DMS153 (cell line): ENCODE data around the gene LTN1.
"Not testable (repeated sequence)": the region's sequence is repeated elsewhere in the genome, so short reads cannot be mapped to it uniquely, and the experiment has no call there.

Source experiments
- DNase-seq: peaks from one replicate; lab custom pipeline; 2025; lab: John Stamatoyannopoulos, UW

LTN1 gene

DNA sequence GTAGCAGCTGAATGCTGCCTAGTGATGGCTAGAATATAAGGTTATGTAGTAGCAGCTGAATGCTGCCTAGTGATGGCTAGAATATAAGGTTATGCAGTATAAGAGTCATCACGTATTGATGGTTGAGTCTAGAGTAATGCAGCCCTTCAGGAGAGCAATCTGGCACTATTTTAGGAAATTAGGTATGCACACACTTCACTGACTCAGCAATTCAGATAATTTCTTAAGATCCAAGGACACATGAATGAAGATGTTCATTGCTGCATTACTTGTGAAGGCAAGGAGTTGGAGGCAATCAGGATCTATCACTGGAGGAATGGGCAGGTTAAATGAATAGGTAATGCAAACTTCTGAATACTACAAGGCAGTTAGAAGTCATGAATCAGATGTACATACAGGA, 13.6 kb downstream of the LTN1 start:
- no peak for DNase-seq

GRCh38 chr21:28975397-28975796, 17.3 kb downstream of the LTN1 start:
- no peak for DNase-seq

GRCh38 chr21:28974531-28975227, 18.0 kb downstream of the LTN1 start:
- DNase-seq, result no peak

GRCh38 chr21:28972398-28972797, 20.3 kb downstream of the LTN1 start:
- no peak for DNase-seq

DNA sequence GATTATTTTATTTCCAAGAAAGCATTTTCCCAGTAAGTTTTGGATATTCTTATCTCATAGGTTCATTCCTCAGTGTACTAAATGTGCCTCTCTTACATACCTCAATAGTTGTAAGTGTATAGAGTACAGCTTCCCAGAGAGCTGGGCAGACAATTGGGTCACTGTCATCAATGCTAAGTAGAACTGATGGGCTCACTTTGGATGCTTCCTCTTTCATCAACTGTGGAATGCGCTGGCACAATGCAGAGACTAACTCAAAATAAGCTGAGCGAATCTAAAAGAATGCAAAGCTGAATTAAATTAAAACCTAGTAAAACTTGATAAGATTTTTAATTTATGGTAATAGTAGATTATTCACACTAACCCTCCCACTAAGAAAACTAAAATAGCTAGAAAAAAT, 21.5 kb downstream of the LTN1 start:
- no peak for DNase-seq

DNA sequence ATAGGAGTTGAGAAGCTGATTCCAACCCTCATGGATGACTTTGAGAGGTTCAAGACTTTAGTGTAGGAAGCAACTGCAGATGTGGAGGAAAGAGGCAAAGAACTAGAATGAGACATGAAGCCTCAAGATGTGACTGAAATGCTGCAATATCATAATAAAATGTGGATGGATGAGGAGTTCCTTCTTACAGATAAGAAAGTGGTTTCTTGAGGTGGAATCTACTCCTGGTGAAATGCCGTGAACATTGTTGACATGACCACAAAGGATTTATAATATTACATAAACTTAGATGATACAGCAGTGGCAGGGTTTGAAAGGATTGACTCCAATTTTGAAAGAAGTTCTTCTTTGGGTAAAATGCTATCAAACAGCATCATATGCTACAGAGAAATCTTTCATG, 28.8 kb downstream of the LTN1 start:
- no peak for DNase-seq

DNA sequence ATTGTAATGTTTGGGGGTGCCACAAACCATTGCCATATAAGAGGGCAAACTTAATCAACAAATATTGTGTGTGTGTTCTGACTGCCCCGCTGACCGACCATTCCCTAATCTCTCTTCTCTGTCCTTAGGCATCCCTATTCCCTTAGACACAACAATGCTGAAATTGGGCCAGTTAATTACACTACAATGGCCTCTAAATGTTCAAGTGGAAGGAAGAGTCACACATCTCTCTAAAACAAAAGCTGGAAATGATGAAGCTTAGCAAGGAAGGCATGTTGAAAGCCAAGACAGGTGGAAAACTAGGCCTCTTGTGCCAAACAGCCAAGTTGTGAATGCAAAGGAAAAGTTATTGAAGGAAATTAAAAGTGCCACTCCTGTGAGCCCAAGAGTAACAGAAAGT, 30.2 kb downstream of the LTN1 start:
- DNase-seq, result no peak

GRCh38 chr21:28961927-28962326, 30.8 kb downstream of the LTN1 start:
- no peak for DNase-seq

DNA sequence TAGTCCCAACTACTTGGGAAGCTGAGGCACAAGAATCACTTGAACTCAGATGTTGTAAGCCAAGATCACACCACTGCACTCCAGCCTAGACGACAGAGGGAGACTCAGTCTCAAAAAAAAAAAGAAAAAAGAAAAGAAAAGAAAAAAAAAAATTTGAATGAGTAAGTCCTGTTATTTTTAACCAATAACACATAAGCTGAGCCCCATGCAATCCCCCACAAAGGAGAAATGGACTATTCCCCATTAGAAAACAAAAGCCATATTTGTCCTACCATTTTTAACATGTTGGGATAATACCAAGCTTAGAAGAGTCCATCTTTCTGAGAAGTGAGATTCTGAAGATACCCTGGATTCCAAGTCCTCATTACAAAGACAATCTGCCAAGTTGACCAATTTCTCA, 32.4 kb downstream of the LTN1 start:
- no peak for DNase-seq

DNA sequence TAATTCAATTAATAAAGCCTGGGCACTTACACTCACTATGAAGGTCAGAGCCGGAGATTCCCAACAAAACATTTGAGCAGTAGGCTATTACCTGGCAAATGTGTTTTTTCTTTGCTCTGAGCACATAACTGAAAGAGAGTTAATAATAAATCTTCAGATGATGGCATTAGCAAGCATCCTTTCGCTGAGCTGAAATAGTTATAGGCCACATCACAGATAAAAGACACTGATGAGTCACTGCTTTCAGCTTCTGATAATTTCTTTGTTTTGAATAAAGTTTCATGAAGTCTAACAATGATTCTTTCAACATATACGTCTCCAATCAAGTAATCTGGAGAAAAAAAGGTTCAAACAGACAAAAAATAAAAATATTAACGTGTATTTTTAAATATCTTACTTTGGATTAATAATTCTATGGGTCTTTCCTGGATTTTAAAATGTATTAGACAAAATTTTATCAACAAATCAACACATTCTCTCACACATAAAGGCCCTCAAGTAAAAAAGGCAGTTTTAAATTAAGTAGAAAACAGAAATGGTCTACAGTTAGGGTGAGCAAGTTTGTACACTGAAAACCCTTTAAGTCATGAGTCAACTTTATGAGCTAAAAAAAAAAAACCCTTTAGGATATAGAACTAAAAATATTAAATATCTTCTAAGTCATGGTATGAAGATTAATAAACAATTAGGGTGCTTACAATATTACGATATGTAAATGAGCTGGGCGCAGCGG, 33.1 kb downstream of the LTN1 start:
- DNase-seq, result no peak

DNA sequence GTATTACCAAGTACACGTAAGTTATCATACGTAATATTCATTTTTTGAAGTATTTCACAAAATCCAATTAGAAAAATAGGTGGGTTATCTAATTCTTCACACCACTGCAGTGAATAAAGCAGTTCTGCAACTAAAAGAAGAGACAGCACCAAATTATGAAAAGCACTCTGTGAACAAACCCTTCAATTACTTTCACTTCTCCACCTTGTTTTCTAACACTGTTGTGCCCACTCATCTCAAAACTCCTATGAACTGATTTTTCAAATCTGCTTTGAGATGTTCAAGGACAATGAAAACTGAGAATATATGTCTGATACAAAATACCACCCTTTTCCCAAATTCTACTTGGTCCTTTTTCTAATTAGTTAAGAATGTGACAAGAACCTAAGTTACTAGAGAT, 39.4 kb downstream of the LTN1 start:
- no peak for DNase-seq

DNA sequence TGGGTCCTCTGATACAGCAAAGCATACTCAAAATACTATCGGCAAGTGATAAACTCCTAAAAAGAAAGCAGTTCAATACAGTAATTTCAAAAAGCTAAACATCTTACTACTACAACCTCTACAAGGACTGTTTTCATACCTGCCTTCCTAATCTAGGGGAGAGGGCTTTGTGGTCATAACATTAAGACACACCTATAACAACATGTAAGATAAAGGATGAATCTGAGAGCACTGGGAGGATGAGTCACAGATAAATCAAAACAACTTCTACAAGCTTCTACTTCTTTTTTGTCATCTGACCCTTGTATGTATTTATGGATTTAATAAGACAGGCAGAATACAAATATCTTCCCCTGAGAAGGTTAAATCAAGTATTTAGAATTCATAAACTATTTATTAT, 40.0 kb downstream of the LTN1 start:
- DNase-seq, result no peak

- DNase-seq, result no peak
These were observed 43.4 kb downstream of the LTN1 start for GRCh38 chr21:28949318-28949717.

GRCh38 chr21:28944296-28944695, 48.4 kb downstream of the LTN1 start:
- no peak for DNase-seq

- DNase-seq, result no peak
These were observed 49.0 kb downstream of the LTN1 start for GRCh38 chr21:28943631-28944030.

- no peak for DNase-seq
These were observed 54.0 kb downstream of the LTN1 start for GRCh38 chr21:28938726-28939125.

GRCh38 chr21:28937737-28938136, 54.9 kb downstream of the LTN1 start:
- DNase-seq, result no peak

- no peak for DNase-seq
These were observed 56.0 kb downstream of the LTN1 start for GRCh38 chr21:28936721-28937120.

DNA sequence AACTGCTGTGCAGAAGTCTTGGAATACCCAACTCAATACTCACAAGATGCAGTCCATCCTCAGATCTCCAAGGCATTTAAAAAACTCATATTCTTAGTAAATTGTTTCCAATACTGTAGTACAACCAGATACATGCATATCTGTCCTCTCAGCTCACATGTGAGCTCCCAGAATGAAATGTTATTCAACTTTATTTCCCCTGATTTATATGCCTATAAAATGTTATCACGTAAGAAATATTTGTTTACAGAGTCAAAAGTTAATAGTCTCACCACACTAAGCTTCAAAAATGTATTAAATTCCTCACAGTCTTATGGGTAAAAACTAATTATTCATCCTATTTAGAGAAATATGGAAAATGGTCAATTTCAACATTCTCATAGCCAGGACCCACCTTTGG, 56.6 kb downstream of the LTN1 start:
- DNase-seq, result no peak

- no peak for DNase-seq
These were observed 60.0 kb downstream of the LTN1 start for GRCh38 chr21:28932717-28933116.

DNA sequence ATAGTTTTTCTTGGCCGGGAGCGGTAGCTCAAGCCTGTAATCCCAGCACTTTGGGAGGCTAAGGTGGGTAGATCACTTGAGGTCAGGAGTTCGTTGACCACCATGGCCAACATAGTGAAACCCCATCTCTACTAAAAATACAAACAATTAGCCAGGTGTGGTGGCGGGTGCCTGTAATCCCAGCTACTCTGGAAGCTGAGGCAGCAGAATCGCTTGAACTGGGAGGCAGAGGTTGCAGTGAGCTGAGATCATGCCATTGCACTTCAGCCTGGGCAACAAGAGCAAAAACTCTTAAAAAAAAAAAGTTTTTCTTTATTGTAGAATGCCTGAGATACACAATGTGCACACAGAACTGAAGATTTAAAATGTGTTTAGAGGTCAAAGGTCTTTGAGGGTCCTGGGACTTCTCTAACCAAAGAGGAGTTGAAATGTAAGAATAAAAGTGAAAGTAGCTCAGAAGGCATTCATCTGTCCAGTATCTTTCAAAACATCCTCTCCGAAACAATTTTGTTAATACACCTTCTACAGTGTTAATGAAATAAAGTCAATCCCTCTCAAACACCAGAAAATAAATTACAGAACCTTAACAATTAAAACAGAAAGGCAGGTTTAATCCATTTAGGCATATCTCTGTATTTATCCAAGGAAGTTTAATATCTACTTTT, 60.8 kb downstream of the LTN1 start:
- DNase-seq, result not testable (repeated sequence)

- DNase-seq, result no peak
These were observed 63.9 kb downstream of the LTN1 start for GRCh38 chr21:28928578-28929420.
